ENCODE results near the gene MED12L. TPM values are rescaled to one million over a fixed set of nuclear protein-coding genes. Genes with fewer than 3 reads are reported as not detected.

Gene MED12L
- polyA plus RNA-seq, 1 of the 3 experiments (the other 2 are of a cell fraction) = 0.03 TPM

DNA sequence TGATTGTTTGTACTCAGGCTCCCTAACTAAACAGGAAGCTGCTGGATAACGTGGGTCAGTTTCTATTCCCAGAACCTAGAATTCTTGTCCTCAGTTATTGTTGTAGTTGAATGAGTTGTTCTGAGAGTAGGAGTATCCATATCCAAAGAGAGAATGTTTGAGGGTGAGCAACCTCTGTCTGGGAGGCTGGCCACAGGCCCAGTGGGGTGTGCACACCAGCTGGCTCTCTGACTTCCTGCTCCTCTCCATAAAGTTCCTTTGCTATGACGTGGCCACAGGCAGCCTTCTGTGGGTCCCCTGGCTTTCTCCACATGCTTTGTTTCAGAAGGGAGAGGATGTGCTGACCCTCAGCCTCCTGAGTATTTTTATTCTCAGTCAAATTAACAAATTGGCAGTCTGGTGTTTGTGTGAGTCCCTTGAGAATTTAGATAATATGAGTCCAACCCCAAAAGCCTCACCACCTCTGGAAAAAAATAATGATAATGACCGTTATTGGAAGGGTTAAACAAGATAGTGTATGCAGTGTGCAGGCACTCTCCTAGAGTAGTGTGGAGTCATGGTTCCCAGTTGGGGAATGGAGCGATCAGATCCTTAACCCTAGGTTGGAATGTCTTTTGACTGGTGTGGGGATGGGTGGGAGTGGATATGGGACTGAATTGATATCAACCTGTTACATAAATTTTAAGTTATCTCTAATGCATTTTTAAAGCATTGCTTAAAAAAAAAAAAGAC, 47.6 kb upstream of the MED12L start (continued):
- no peak for TF ChIP-seq RFX5 (IDR thresholded peaks at IDR 0.05; ENCODE audit: low read length)
- TF ChIP-seq, protein P1, sequence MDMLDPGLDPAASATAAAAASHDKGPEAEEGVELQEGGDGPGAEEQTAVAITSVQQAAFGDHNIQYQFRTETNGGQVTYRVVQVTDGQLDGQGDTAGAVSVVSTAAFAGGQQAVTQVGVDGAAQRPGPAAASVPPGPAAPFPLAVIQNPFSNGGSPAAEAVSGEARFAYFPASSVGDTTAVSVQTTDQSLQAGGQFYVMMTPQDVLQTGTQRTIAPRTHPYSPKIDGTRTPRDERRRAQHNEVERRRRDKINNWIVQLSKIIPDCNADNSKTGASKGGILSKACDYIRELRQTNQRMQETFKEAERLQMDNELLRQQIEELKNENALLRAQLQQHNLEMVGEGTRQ (IDR thresholded peaks at IDR 0.05; ENCODE audit: borderline replicate concordance, low read depth, low read length) = no peak
- 0 out of 2 replicates have a peak, but pooled peaks have one; percentile 35 for TF ChIP-seq PBX3 (IDR thresholded peaks at IDR 0.05)
- TF ChIP-seq, protein P2, sequence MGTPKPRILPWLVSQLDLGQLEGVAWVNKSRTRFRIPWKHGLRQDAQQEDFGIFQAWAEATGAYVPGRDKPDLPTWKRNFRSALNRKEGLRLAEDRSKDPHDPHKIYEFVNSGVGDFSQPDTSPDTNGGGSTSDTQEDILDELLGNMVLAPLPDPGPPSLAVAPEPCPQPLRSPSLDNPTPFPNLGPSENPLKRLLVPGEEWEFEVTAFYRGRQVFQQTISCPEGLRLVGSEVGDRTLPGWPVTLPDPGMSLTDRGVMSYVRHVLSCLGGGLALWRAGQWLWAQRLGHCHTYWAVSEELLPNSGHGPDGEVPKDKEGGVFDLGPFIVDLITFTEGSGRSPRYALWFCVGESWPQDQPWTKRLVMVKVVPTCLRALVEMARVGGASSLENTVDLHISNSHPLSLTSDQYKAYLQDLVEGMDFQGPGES (IDR thresholded peaks at IDR 0.05; ENCODE audit: low read depth, low read length) = no peak
- no peak for TF ChIP-seq EZH2phosphoT487 (IDR thresholded peaks at IDR 0.05; ENCODE audit: borderline replicate concordance, low read depth)
- no peak for TF ChIP-seq NRF1 (IDR thresholded peaks at IDR 0.05; ENCODE audit: low read depth, low read length)
- peak; percentile 63 for TF ChIP-seq JUND (IDR thresholded peaks at IDR 0.05)
- no peak for TF ChIP-seq EP300 (IDR thresholded peaks at IDR 0.05; ENCODE audit: borderline replicate concordance in 1 of 2, low read depth in 1 of 2, low read length in 1 of 2)
- no peak for TF ChIP-seq FOXM1 (IDR thresholded peaks at IDR 0.05; ENCODE audit: low read depth)
- no peak for TF ChIP-seq YY1 (IDR thresholded peaks at IDR 0.05; ENCODE audit: low read depth)
- TF ChIP-seq RCOR1 (IDR thresholded peaks at IDR 0.05; ENCODE audit: low read length) = no peak
- TF ChIP-seq TCF12 (IDR thresholded peaks at IDR 0.05) = peak; percentile 74
- TF ChIP-seq MAX (IDR thresholded peaks at IDR 0.05; ENCODE audit: low read depth) = peak; percentile 21; the same call in 1 of the 2 replicates
- peak; percentile 71 for TF ChIP-seq NFIC (IDR thresholded peaks at IDR 0.05; ENCODE audit: borderline replicate concordance)
- no peak for TF ChIP-seq RXRA (IDR thresholded peaks at IDR 0.05; ENCODE audit: borderline replicate concordance, low read depth)

DNA sequence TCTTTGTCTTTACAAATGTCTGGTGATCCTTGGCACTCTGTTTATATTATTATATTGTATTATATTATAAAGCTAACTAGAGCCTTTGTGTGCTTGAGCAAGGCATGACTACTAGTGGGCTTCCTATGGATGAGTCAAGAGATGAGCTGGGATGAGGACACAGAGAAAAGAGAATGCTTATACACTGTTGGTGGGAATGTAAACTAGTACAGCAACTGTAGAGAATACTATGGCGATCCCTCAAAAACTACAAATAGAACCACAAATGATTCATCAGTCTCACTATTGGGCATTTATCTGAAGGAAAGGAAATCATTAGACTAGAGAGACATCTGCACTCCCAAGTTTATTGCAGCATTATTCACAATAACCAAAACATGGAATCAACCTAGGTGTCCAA, 40.8 kb upstream of the MED12L start:
- Histone ChIP-seq H3K9me3 (no peaks in the 10 kb centered on the region), H3K79me2 (ENCODE audit: insufficient read depth) (no peaks in the 10 kb centered on the region), H3K4me1 (ENCODE audit: control insufficient read depth in 1 of 2, insufficient read depth in 2 of 2, low read depth in 1 of 2, low read length in 1 of 2) (no peaks in the 10 kb centered on the region), H3K27ac (ENCODE audit: low read depth in 2 of 2, low read length in 1 of 2) (no peak overlapping the region), H2AFZ (ENCODE audit: low read depth) (no peak overlapping the region), H3K27me3 (ENCODE audit: insufficient read depth) (peaks cover 9% of the 10 kb centered on the region; the same call in 1 of the 2 replicates), H3K36me3 (replicated peaks in 1 of 2; ENCODE audit: control insufficient read depth in 1 of 2, insufficient read depth in 2 of 2, low read length in 1 of 2) (no peaks in the 10 kb centered on the region), H4K20me1 (ENCODE audit: insufficient read depth) (no peaks in the 10 kb centered on the region), H3K9me2 (no peaks in the 10 kb centered on the region), H3K4me3 (ENCODE audit: low read depth in 2 of 2, low read length in 1 of 2) (no peak overlapping the region), H3K4me2 (no peak overlapping the region), H3F3A (replicated peaks; ENCODE audit: insufficient read depth) (no peaks in the 10 kb centered on the region), H3K9ac (no peak overlapping the region)
- POLR2A ChIA-PET = no interaction called here
- WGBS (ENCODE audit: low lambda C conversion rate) = 36% methylated on average over 1 of the region's 1 CpG
- DNase-seq = no peak
- TF ChIP-seq GABPA (IDR thresholded peaks at IDR 0.05; ENCODE audit: low read depth) (no peak), MAX (IDR thresholded peaks at IDR 0.05; ENCODE audit: low read depth) (no peak)
- CTCF ChIA-PET = no interaction called here

All from SK-N-SH (cell line).